HCT116 (cell line): ENCODE results near the gene FAM53B. TPM values are rescaled to one million over a fixed set of nuclear protein-coding genes. Genes with fewer than 3 reads are reported as not detected.

Experiments
- ATAC-seq: fragments of 200-7000 bp; cut with Tn5 transposase; 2 replicates; pipeline ENCODE4 v1.9.1; 2020; ENCODE audit warnings: mild to moderate bottlenecking, moderate library complexity
- BruUV-seq: library from RNA; stranded (reverse); fragments of 400-500 nt; replicated peaks from 2 replicates; lab custom pipeline; 2021; lab: Mats Ljungman, UMichigan
- CTCF ChIA-PET: fragments of 300-600 bp; sonication (Branson Sonifier 250); formaldehyde crosslinking; loops from one replicate; lab custom pipeline; 2021; ENCODE audit warnings: antibody characterized with exemption; lab: Charles Lee
- POLR2A ChIA-PET: fragments of 300-600, 350-600 bp; sonication (Branson Sonifier 250); formaldehyde crosslinking; loops from one replicate; lab custom pipeline; 2021; ENCODE audit warnings: antibody characterized with exemption; lab: Charles Lee
- RAD21 ChIA-PET, 2 experiments: fragments of 300-600 bp; sonication (Branson Sonifier 250); formaldehyde crosslinking; loops; one replicate each; lab custom pipeline; 2023; ENCODE audit warnings: low total read pairs in 2 of 2; ENCODE audit not compliant: uncharacterized antibody in 2 of 2, unreplicated experiment in 2 of 2, low non-redundant PET in 1 of 2; lab: Charles Lee
- DNase-seq: peaks from one replicate; pipeline ENCODE4 v3.0.0-alpha.2; 2010; ENCODE audit warnings: low read depth, low spot score
- H2AFZ ChIP-seq: fragments of 200-600 bp; shearing (Covaris generic), sonication (generic); 2 replicates; pipeline ENCODE4 v1.6.1; 2017; ENCODE audit warnings: low read depth, mixed run types, mixed read lengths, antibody characterized with exemption, low read length; ENCODE audit not compliant: poor library complexity, severe bottlenecking
- H3K27ac ChIP-seq: 2 replicates; pipeline ENCODE4 v1.5.1; 2012; ENCODE audit warnings: low read depth, low read length
- H3K27me3 ChIP-seq: fragments of 200-600 bp; sonication (generic); 2 replicates; pipeline ENCODE4 v1.6.1; 2016; ENCODE audit warnings: mixed run types, low read length, mixed read lengths; ENCODE audit not compliant: insufficient read depth
- H3K36me3 ChIP-seq, 2 experiments: fragments of 200-500 bp in 1 of 2; fragments of 200-600 bp in 1 of 2; sonication (Bioruptor generic) in 1 of 2; sonication (generic) in 1 of 2; 2 replicates each; pipeline versions ENCODE4 v1.5.1 to v1.6.1; 2014 to 2016; ENCODE audit warnings: low read length in 2 of 2, inconsistent platforms in 1 of 2, mixed read lengths in 1 of 2, mixed run types in 1 of 2; ENCODE audit not compliant: insufficient read depth in 2 of 2, control insufficient read depth in 1 of 2
- H3K4me1 ChIP-seq, 2 experiments: fragments of 200-600 bp in 1 of 2; sonication (generic) in 1 of 2; 2 replicates each; pipeline versions ENCODE4 v1.5.1 to v1.6.1; 2012 to 2017; ENCODE audit warnings: low read length in 2 of 2, inconsistent platforms in 1 of 2, mild to moderate bottlenecking in 1 of 2, mixed read lengths in 1 of 2, mixed run types in 1 of 2, moderate library complexity in 1 of 2; ENCODE audit not compliant: insufficient read depth in 2 of 2, control insufficient read depth in 1 of 2
- H3K4me2 ChIP-seq: fragments of 200-600 bp; sonication (generic); 2 replicates; pipeline ENCODE4 v1.6.1; 2017; ENCODE audit warnings: mixed run types, low read length, mixed read lengths
- H3K4me3 ChIP-seq, 2 experiments: fragments of 200-600 bp in 1 of 2; sonication (generic) in 1 of 2; replicated peaks in 1 of 2; 2 replicates each; pipeline ENCODE4 v1.5.1; 2011 to 2016; ENCODE audit warnings: low read length in 2 of 2, control low read depth in 1 of 2, low read depth in 1 of 2, mild to moderate bottlenecking in 1 of 2, mixed read lengths in 1 of 2, mixed run types in 1 of 2
- H3K79me2 ChIP-seq: fragments of 200-600 bp; sonication (generic); 2 replicates; pipeline ENCODE4 v1.6.1; 2017; ENCODE audit warnings: mild to moderate bottlenecking, mixed run types, low read length, moderate library complexity, mixed read lengths; ENCODE audit not compliant: insufficient read depth
- H3K9ac ChIP-seq: fragments of 200-600 bp; sonication (generic); 2 replicates; pipeline ENCODE4 v1.6.1; 2016; ENCODE audit warnings: low read length, mixed read lengths
- H3K9me2 ChIP-seq: fragments of 200-600 bp; sonication (generic), shearing (Covaris generic); 2 replicates; pipeline ENCODE4 v1.6.1; 2017; ENCODE audit warnings: mixed run types, mild to moderate bottlenecking, moderate library complexity; ENCODE audit not compliant: insufficient read depth
- H3K9me3 ChIP-seq, 2 experiments: fragments of 200-500 bp in 1 of 2; fragments of 200-600 bp in 1 of 2; sonication (Bioruptor generic) in 1 of 2; sonication (generic) in 1 of 2; 2 replicates each; pipeline ENCODE4 v1.6.1; 2014 to 2017; ENCODE audit warnings: low read length in 2 of 2, mixed read lengths in 2 of 2, inconsistent platforms in 1 of 2, low read depth in 1 of 2, mild to moderate bottlenecking in 1 of 2, mixed run types in 1 of 2, moderate library complexity in 1 of 2; ENCODE audit not compliant: control insufficient read depth in 1 of 2, insufficient read depth in 1 of 2
- H4K20me1 ChIP-seq: fragments of 200-600 bp; sonication (generic), shearing (Covaris generic); 2 replicates; pipeline ENCODE4 v1.6.1; 2017; ENCODE audit warnings: mixed run types, mild to moderate bottlenecking, moderate library complexity; ENCODE audit not compliant: insufficient read depth
- CBX3 ChIP-seq: IDR thresholded peaks from 2 replicates; pipeline ENCODE4 v1.6.1; 2012; ENCODE audit warnings: low read depth
- EGR1 ChIP-seq: IDR thresholded peaks from 2 replicates; pipeline ENCODE4 v1.6.1; 2012; ENCODE audit warnings: low read depth
- ELF1 ChIP-seq: IDR thresholded peaks from 2 replicates; pipeline ENCODE4 v1.6.1; 2012; ENCODE audit warnings: low read depth, borderline replicate concordance
- EZH2 ChIP-seq: fragments of 200-600 bp; sonication (generic); IDR thresholded peaks from 2 replicates; pipeline ENCODE4 v1.6.1; 2017; ENCODE audit warnings: antibody characterized with exemption, mixed run types
- EZH2phosphoT487 ChIP-seq: fragments of 200-600 bp; IDR thresholded peaks from 2 replicates; pipeline ENCODE4 v1.6.1; 2018; ENCODE audit warnings: antibody characterized with exemption, borderline replicate concordance
- FOSL1 ChIP-seq: IDR thresholded peaks from 2 replicates; pipeline ENCODE4 v1.6.1; 2012; ENCODE audit warnings: low read depth
- JUND ChIP-seq: IDR thresholded peaks from 2 replicates; pipeline ENCODE4 v1.6.1; 2012
- MAX ChIP-seq: IDR thresholded peaks from 2 replicates; pipeline ENCODE4 v1.6.1; 2012
- RAD21 ChIP-seq: IDR thresholded peaks from 2 replicates; pipeline ENCODE4 v1.6.1; 2012; ENCODE audit warnings: low read depth, mild to moderate bottlenecking
- REST ChIP-seq: IDR thresholded peaks from 2 replicates; pipeline ENCODE4 v1.6.1; 2012; ENCODE audit warnings: low read depth
- SIN3A ChIP-seq: IDR thresholded peaks from 2 replicates; pipeline ENCODE4 v1.6.1; 2012; ENCODE audit warnings: low read depth
- SRF ChIP-seq: IDR thresholded peaks from 2 replicates; pipeline ENCODE4 v1.6.1; 2012; ENCODE audit warnings: low read depth
- YY1 ChIP-seq: IDR thresholded peaks from 2 replicates; pipeline ENCODE4 v1.6.1; 2011; ENCODE audit warnings: low read length, low read depth, moderate library complexity, mild to moderate bottlenecking; ENCODE audit not compliant: insufficient replicate concordance; ENCODE audit errors: extremely low read depth
- ZBTB33 ChIP-seq: IDR thresholded peaks from 2 replicates; pipeline ENCODE4 v1.6.1; 2011; ENCODE audit warnings: mild to moderate bottlenecking, low read length, moderate library complexity; ENCODE audit not compliant: insufficient replicate concordance; ENCODE audit errors: extremely low read depth
- ZFX ChIP-seq: fragments of 450-650 bp; IDR thresholded peaks from 2 replicates; pipeline ENCODE4 v1.6.1; 2017
- ZNF274 ChIP-seq: fragments of 200-500 bp; sonication (Bioruptor generic); IDR thresholded peaks from 2 replicates; pipeline ENCODE4 v1.6.1; 2014; ENCODE audit warnings: mild to moderate bottlenecking, low read depth, low read length, inconsistent platforms
- intact Hi-C: fragments of 100-400 bp; cut with micrococcal nuclease; formaldehyde crosslinking; loops from 2 replicates; pipeline ENCODE4 v1.10.0; 2022
- total RNA-seq: library from RNA; stranded (reverse); gene quantifications from one replicate; pipeline ENCODE4 v1.2.1, GENCODE V29; 2021; ENCODE audit not compliant: unreplicated experiment
- TF ChIP-seq, protein P1 (sequence below), 3 experiments: fragments of 200-600 bp in 1 of 3; sonication (generic) in 1 of 3; IDR thresholded peaks in 2 of 3; conservative IDR thresholded peaks in 1 of 3; 2 replicates each; pipeline ENCODE4 v1.5.1; 2012 to 2017; ENCODE audit warnings: low read depth in 2 of 3, low read length in 2 of 3, antibody characterized with exemption in 1 of 3, borderline replicate concordance in 1 of 3, control low read depth in 1 of 3, mild to moderate bottlenecking in 1 of 3, mixed read lengths in 1 of 3, mixed run types in 1 of 3, moderate library complexity in 1 of 3; ENCODE audit not compliant: insufficient read depth in 1 of 3

The FAM53B gene
- total RNA-seq, 1 experiment from 2014 or later, result 19.6 TPM

GRCh38 chr10:124570646-124571045 is 173.5 kb downstream of the FAM53B start (continued):
- TF ChIP-seq EZH2phosphoT487, result no peak
- TF ChIP-seq SIN3A, result no peak
- TF ChIP-seq ZNF274, result no peak
- no peak for TF ChIP-seq ELF1
- TF ChIP-seq YY1, result no peak
- TF ChIP-seq MAX, result no peak
- no peak for TF ChIP-seq JUND
- TF ChIP-seq SRF, result no peak
- TF ChIP-seq EZH2, result no peak
- no peak for TF ChIP-seq EGR1

GRCh38 chr10:124569623-124570470 is 174.3 kb downstream of the FAM53B start:
- Histone ChIP-seq H3K9me3 (no peaks in the 10 kb centered on the region), H3K27ac (no peak overlapping the region), H3K9ac (no peak overlapping the region), H3K9me2 (no peaks in the 10 kb centered on the region), H3K4me1 (peaks cover 7% of the 10 kb centered on the region in 2 experiments; a peak in 3 of 4 replicates), H2AFZ (no peak overlapping the region), H3K4me2 (no peak overlapping the region), H3K36me3 (no peaks in the 10 kb centered on the region), H3K27me3 (no peaks in the 10 kb centered on the region), H3K79me2 (no peaks in the 10 kb centered on the region), H4K20me1 (no peaks in the 10 kb centered on the region), H3K4me3 (no peak overlapping the region)
- POLR2A ChIA-PET, result no interaction called here
- BruUV-seq, result no TSS peak
- RAD21 ChIA-PET, result no interaction called here
- intact Hi-C loops, result no loop called here
- CTCF ChIA-PET, result no interaction called here
- no peak for DNase-seq
- no peak for ATAC-seq
- TF ChIP-seq JUND (no peak), EZH2phosphoT487 (no peak), SRF (no peak), CBX3 (no peak), EGR1 (no peak), ZFX (no peak), FOSL1 (no peak), ELF1 (no peak), REST (no peak), RAD21 (no peak), ZBTB33 (no peak), SIN3A (no peak)
- TF ChIP-seq, protein P1, sequence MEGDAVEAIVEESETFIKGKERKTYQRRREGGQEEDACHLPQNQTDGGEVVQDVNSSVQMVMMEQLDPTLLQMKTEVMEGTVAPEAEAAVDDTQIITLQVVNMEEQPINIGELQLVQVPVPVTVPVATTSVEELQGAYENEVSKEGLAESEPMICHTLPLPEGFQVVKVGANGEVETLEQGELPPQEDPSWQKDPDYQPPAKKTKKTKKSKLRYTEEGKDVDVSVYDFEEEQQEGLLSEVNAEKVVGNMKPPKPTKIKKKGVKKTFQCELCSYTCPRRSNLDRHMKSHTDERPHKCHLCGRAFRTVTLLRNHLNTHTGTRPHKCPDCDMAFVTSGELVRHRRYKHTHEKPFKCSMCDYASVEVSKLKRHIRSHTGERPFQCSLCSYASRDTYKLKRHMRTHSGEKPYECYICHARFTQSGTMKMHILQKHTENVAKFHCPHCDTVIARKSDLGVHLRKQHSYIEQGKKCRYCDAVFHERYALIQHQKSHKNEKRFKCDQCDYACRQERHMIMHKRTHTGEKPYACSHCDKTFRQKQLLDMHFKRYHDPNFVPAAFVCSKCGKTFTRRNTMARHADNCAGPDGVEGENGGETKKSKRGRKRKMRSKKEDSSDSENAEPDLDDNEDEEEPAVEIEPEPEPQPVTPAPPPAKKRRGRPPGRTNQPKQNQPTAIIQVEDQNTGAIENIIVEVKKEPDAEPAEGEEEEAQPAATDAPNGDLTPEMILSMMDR (IDR thresholded peaks at IDR 0.05 in 2 of 3, conservative IDR thresholded peaks at IDR 0.05 in 1 of 3; ENCODE audit: borderline replicate concordance in 1 of 3, insufficient read depth in 1 of 3, low read depth in 2 of 3, low read length in 2 of 3), result no peak
